ENCODE measurements around the gene SDHAF3.

- TF ChIP-seq CTCF (IDR thresholded peaks at IDR 0.05; ENCODE audit: low read depth, low read length) (no peak), POLR2A (IDR thresholded peaks at IDR 0.05; ENCODE audit: extremely low read depth, insufficient read length) (no peak)
Measured at GRCh38 chr7:97226541-97226940, 109.0 kb downstream of the SDHAF3 start.
